Stimulated activated CD4-positive, alpha-beta T cell treated with anti-CD3 and anti-CD28 coated beads, Interleukin-4, amount 100 ng/mL, for 48 hours (primary cell): ENCODE results near the gene MYL10.
A peak's percentile ranks its signal among the peaks of the same experiment; 100 is the strongest.
"Not testable (repeated sequence)": the region's sequence is repeated elsewhere in the genome, so short reads cannot be mapped to it uniquely, and the experiment has no call there.

Source experiments
- DNase-seq, 2 donors: peaks; one replicate each; pipeline ENCODE4 v3.0.0-alpha.2; 2020; ENCODE audit warnings: low read depth in 2 of 2

Gene MYL10

GRCh38 chr7:101618916-101619315 is 10.2 kb downstream of the MYL10 start:
- no peak for DNase-seq

- no peak for DNase-seq
These were observed 10.8 kb downstream of the MYL10 start for GRCh38 chr7:101618207-101618839.

- no peak for DNase-seq
These were observed 11.5 kb downstream of the MYL10 start for GRCh38 chr7:101617451-101618206.

GRCh38 chr7:101615446-101615845 is 13.7 kb downstream of the MYL10 start:
- no peak for DNase-seq

GRCh38 chr7:101614939-101615302 is 14.2 kb downstream of the MYL10 start:
- no peak for DNase-seq

- no peak for DNase-seq
These were observed 14.8 kb downstream of the MYL10 start for GRCh38 chr7:101614098-101614938.

GRCh38 chr7:101612885-101613515 is 16.1 kb downstream of the MYL10 start:
- no peak for DNase-seq

GRCh38 chr7:101608772-101609713 is 20.1 kb downstream of the MYL10 start:
- DNase-seq: no peak

- no peak for DNase-seq
These were observed 22.6 kb downstream of the MYL10 start for GRCh38 chr7:101606498-101606923.

GRCh38 chr7:101605611-101606497 is 23.2 kb downstream of the MYL10 start:
- DNase-seq: no peak

GRCh38 chr7:101604934-101605332 is 24.2 kb downstream of the MYL10 start:
- DNase-seq: not testable (repeated sequence)

- no peak for DNase-seq
These were observed 24.7 kb downstream of the MYL10 start for GRCh38 chr7:101604331-101604933.

GRCh38 chr7:101602484-101603241 is 26.4 kb downstream of the MYL10 start:
- peak; percentile 62 to 75 for DNase-seq

- DNase-seq: no peak
These were observed 27.0 kb downstream of the MYL10 start for GRCh38 chr7:101602082-101602481.

GRCh38 chr7:101599787-101600186 is 29.3 kb downstream of the MYL10 start:
- no peak for DNase-seq

- no peak for DNase-seq
These were observed 29.9 kb downstream of the MYL10 start for GRCh38 chr7:101598986-101599771.

- DNase-seq: no peak
These were observed 30.6 kb downstream of the MYL10 start for GRCh38 chr7:101598422-101598985.

- DNase-seq: no peak
These were observed 31.2 kb downstream of the MYL10 start for GRCh38 chr7:101597941-101598340.
